Esophagus muscularis mucosa (tissue), 4 donors: ENCODE data around the gene ARHGEF7.

Source experiments
- EP300 ChIP-seq: sonication (generic); formaldehyde crosslinking; IDR thresholded peaks from one replicate; pipeline ENCODE4 v1.6.1; 2017; ENCODE audit warnings: antibody characterized with exemption
- POLR2A ChIP-seq: fragments of 450-650 bp; IDR thresholded peaks from one replicate; pipeline ENCODE4 v1.6.1; 2017; ENCODE audit warnings: antibody characterized with exemption, moderate library complexity, mild to moderate bottlenecking, low read depth
- POLR2AphosphoS5 ChIP-seq, 2 donors: sonication (generic); formaldehyde crosslinking; IDR thresholded peaks; one replicate each; pipeline ENCODE4 v1.6.1; 2017; ENCODE audit warnings: antibody characterized with exemption in 2 of 2
- TF ChIP-seq, protein P1 (sequence below), 3 experiments: fragments of 200-600 bp in 2 of 3; fragments of 450-650 bp in 1 of 3; sonication (generic) in 2 of 3; IDR thresholded peaks; one replicate each; pipeline ENCODE4 v1.5.1; 2017 to 2019; ENCODE audit warnings: antibody characterized with exemption in 3 of 3, mild to moderate bottlenecking in 2 of 3, moderate library complexity in 1 of 3

DNA sequence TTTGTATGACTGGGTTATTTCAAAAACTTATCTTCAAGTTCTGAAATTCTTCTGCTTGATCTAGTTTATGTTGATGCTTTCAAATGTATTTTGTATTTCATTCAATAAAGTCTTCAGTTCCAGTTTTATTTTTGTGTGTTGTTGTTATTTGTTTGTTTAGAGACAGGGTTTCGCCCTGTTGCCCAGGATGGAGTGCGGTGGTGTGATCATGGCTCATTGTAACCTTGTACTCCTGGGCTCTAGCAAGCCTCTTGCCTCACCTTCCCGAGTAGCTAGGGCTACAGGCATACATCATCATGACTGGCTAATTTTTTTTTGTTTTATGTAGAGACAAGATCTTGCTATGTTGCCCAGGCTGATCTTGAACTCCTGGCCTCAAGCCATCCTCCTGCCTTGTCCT, 40.3 kb upstream of the ARHGEF7 start:
- no peak for TF ChIP-seq POLR2AphosphoS5 (IDR thresholded peaks at IDR 0.05)
- TF ChIP-seq, protein P1, sequence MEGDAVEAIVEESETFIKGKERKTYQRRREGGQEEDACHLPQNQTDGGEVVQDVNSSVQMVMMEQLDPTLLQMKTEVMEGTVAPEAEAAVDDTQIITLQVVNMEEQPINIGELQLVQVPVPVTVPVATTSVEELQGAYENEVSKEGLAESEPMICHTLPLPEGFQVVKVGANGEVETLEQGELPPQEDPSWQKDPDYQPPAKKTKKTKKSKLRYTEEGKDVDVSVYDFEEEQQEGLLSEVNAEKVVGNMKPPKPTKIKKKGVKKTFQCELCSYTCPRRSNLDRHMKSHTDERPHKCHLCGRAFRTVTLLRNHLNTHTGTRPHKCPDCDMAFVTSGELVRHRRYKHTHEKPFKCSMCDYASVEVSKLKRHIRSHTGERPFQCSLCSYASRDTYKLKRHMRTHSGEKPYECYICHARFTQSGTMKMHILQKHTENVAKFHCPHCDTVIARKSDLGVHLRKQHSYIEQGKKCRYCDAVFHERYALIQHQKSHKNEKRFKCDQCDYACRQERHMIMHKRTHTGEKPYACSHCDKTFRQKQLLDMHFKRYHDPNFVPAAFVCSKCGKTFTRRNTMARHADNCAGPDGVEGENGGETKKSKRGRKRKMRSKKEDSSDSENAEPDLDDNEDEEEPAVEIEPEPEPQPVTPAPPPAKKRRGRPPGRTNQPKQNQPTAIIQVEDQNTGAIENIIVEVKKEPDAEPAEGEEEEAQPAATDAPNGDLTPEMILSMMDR (IDR thresholded peaks at IDR 0.05): no peak
- no peak for TF ChIP-seq POLR2A
- no peak for TF ChIP-seq EP300
